Omental fat pad (tissue), 4 donors: ENCODE measurements around the gene ADO. TPM values are rescaled to one million over a fixed set of nuclear protein-coding genes. Genes with fewer than 3 reads are reported as not detected.

Experiments
- ATAC-seq: fragments of 150-250 bp; one replicate; pipeline ENCODE4 v1.9.1; 2016; ENCODE audit warnings: mild to moderate bottlenecking, moderate library complexity; ENCODE audit not compliant: low FRiP score
- DNase-seq: peaks from one replicate; pipeline ENCODE4 v3.0.0-alpha.2; 2019; ENCODE audit warnings: low spot score
- total RNA-seq, 4 donors: library from RNA; depleted of rRNA; stranded (reverse); fragments of >200 nt; gene quantifications; one replicate each; pipeline ENCODE4 v1.1.0, GENCODE V29; 2016
- TF ChIP-seq, protein P1 (sequence below), 3 donors: fragments of 450-650 bp; IDR thresholded peaks; one replicate each; pipeline ENCODE4 v1.5.1; 2016 to 2017; ENCODE audit warnings: antibody characterized with exemption in 3 of 3, mild to moderate bottlenecking in 3 of 3, moderate library complexity in 2 of 3

ADO gene
- total RNA-seq, 4 donors from 2014 or later: 16.6 to 28.5 (median 20.6) TPM

DNA sequence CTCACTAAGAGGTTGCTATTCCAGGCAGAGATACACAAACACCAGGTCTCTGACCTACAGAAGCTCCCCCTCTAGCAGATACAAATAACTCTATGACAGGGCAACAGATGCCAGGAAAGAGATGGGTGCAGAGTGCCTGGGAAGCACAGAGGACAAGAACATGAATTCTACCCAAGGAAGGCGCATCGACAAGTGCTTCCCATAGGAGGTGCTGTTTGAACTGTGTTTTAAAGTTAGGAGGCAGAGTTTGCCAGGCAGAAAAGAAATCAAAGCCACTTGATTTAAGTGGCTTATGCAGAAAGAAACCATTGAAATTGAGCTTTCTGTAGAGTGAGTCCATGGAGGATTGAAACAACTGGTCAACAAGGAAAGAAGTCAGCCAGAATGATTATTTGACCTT, 46.9 kb downstream of the ADO start:
- no peak for ATAC-seq
- no peak for DNase-seq
- TF ChIP-seq, protein P1, sequence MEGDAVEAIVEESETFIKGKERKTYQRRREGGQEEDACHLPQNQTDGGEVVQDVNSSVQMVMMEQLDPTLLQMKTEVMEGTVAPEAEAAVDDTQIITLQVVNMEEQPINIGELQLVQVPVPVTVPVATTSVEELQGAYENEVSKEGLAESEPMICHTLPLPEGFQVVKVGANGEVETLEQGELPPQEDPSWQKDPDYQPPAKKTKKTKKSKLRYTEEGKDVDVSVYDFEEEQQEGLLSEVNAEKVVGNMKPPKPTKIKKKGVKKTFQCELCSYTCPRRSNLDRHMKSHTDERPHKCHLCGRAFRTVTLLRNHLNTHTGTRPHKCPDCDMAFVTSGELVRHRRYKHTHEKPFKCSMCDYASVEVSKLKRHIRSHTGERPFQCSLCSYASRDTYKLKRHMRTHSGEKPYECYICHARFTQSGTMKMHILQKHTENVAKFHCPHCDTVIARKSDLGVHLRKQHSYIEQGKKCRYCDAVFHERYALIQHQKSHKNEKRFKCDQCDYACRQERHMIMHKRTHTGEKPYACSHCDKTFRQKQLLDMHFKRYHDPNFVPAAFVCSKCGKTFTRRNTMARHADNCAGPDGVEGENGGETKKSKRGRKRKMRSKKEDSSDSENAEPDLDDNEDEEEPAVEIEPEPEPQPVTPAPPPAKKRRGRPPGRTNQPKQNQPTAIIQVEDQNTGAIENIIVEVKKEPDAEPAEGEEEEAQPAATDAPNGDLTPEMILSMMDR (IDR thresholded peaks at IDR 0.05): no peak

DNA sequence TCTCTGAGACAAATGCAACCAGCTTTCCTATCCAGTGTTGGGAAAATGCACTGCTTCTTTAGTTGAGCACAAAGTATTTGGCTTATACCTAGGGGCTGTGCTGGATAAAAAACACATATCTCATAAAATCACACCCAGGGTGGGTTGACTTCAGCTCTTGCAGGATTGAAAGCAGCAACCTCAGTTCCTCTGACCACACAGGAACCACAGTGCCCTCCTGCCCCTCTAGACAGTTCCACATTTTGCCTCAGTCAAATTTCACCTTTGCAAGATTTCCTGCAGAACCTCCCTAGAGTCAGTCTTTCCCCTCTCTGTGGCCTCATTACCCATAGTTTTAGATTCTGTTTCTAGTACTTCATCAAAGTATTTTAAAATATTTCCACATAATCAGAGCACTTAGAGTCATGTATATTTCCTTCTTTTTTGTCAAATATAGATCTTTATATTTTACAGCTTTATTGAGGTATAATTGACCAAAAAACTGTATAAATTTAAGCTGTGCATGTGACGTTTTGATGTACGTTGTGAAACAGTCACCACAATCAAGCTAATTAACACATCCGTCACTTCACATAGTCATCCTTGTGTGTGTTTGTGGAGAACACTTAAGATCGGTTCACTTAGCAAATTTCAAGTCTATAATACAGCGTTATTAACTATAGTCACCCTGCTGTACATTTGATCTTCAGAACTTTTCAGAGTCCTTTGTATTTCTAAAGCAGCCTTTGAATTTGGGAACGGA, 48.6 kb downstream of the ADO start:
- ATAC-seq (no peak), DNase-seq (no peak)
- TF ChIP-seq, protein P1 (IDR thresholded peaks at IDR 0.05): no peak

DNA sequence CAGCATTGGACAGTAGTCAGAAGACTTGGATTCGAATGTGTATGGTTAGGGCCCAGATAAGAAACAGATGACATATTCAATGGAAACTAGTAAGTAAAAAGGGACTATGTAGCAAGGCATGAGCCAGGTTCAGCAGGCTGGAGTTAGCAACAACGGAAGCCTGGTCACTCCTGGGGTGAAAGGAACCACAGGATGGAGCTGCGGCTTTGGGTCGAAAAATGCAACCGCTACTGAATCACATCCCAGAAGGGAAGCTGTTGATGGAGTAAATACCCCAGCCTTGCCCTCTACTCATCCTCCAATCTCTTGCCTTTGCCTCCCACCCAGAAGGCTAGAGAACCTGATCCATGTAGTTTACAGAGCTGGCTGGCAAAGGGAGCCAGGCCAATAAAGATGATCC, 49.2 kb downstream of the ADO start:
- TF ChIP-seq, protein P1 (IDR thresholded peaks at IDR 0.05): no peak
- no peak for DNase-seq
- no peak for ATAC-seq

DNA sequence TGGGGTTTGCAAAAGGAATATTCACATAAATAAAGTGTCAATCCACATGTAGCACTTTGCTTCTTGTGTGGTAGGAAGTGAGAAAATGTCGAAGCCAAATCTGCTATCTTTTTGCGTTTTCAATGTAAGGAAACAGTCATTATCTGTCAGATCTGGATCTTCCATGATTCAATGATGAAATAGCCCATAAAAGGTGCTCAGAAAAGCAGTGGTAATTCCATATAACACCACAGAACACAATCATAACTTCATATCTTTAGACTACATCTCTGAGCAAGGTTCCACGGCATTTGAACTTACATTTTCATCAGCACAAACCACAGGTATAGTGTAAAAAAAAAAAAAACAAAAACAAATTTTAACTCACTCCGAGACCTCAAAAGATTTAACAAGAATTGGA, 51.5 kb downstream of the ADO start:
- TF ChIP-seq, protein P1 (IDR thresholded peaks at IDR 0.05): no peak
- no peak for ATAC-seq
- no peak for DNase-seq

Other genes starting within 250 kb of the ADO start
- 10 to 100 TPM in 1 of 4 donors, 1 to 10 TPM in 3; 5.0 to 11.6 (median 5.7) TPM for gene EGR2, start 11.6 kb downstream of the ADO start, total RNA-seq